Karpas-422 (cell line): ENCODE measurements around the gene SDR42E2. TPM values are rescaled to one million over a fixed set of nuclear protein-coding genes. Genes with fewer than 3 reads are reported as not detected.
"Not testable (repeated sequence)": the region's sequence is repeated elsewhere in the genome, so short reads cannot be mapped to it uniquely, and the experiment has no call there.

ENCODE experiments used
- DNase-seq: peaks from one replicate; pipeline ENCODE4 v3.0.0-alpha.2; 2015
- H2AFZ ChIP-seq: fragments of 200-600 bp; sonication (generic); 2 replicates; pipeline ENCODE4 v1.6.1; 2014; ENCODE audit warnings: antibody characterized with exemption, low read length, mixed read lengths
- H3K27ac ChIP-seq: fragments of 200-600 bp; sonication (generic); 2 replicates; pipeline ENCODE4 v1.5.1; 2014; ENCODE audit warnings: mild to moderate bottlenecking, low read length, moderate library complexity
- H3K27me3 ChIP-seq: fragments of 200-600 bp; sonication (generic); 2 replicates; pipeline ENCODE4 v1.6.1; 2014; ENCODE audit warnings: low read length, mixed read lengths
- H3K36me3 ChIP-seq: fragments of 200-600 bp; sonication (generic); 2 replicates; pipeline ENCODE4 v1.6.1; 2014; ENCODE audit warnings: low read length, mixed read lengths; ENCODE audit not compliant: insufficient read depth
- H3K4me1 ChIP-seq: fragments of 200-600 bp; sonication (generic); 2 replicates; pipeline ENCODE4 v1.6.1; 2014; ENCODE audit warnings: mild to moderate bottlenecking, low read length, mixed read lengths
- H3K4me2 ChIP-seq: fragments of 200-600 bp; sonication (generic); 2 replicates; pipeline ENCODE4 v1.6.1; 2014; ENCODE audit warnings: low read length, low read depth, mild to moderate bottlenecking; ENCODE audit not compliant: poor library complexity, severe bottlenecking
- H3K4me3 ChIP-seq: fragments of 200-600 bp; sonication (generic); 2 replicates; pipeline ENCODE4 v1.5.1; 2014; ENCODE audit warnings: mild to moderate bottlenecking, antibody characterized with exemption, low read length, mixed read lengths
- H3K79me2 ChIP-seq: fragments of 200-600 bp; sonication (generic); 2 replicates; pipeline ENCODE4 v1.6.1; 2014; ENCODE audit warnings: mild to moderate bottlenecking, low read length, mixed read lengths
- H3K9ac ChIP-seq: fragments of 200-600 bp; sonication (generic); 2 replicates; pipeline ENCODE4 v1.6.0; 2014; ENCODE audit warnings: low read length
- H3K9me2 ChIP-seq: fragments of 200-600 bp; sonication (generic), shearing (Covaris generic); replicated peaks from 2 replicates; pipeline ENCODE4 v1.6.0; 2014; ENCODE audit warnings: mild to moderate bottlenecking, low read length, moderate library complexity; ENCODE audit not compliant: insufficient read depth
- H3K9me3 ChIP-seq: fragments of 300-700, 200-600 bp; sonication (generic); 2 replicates; pipeline ENCODE4 v1.6.1; 2014; ENCODE audit warnings: low read length, mixed read lengths
- H4K20me1 ChIP-seq: fragments of 200-600 bp; sonication (generic); 2 replicates; pipeline ENCODE4 v1.6.1; 2014; ENCODE audit warnings: mild to moderate bottlenecking, antibody characterized with exemption, low read length, low read depth; ENCODE audit not compliant: insufficient read depth
- total RNA-seq: library from RNA; depleted of rRNA; stranded (reverse); fragments of >200 nt; shearing (Covaris generic); gene quantifications from 2 replicates; pipeline ENCODE4 v1.2.3, GENCODE V29; 2014; ENCODE audit warnings: low replicate concordance

Gene SDR42E2
- total RNA-seq, 1 experiment from 2014 or later, result not detected

DNA sequence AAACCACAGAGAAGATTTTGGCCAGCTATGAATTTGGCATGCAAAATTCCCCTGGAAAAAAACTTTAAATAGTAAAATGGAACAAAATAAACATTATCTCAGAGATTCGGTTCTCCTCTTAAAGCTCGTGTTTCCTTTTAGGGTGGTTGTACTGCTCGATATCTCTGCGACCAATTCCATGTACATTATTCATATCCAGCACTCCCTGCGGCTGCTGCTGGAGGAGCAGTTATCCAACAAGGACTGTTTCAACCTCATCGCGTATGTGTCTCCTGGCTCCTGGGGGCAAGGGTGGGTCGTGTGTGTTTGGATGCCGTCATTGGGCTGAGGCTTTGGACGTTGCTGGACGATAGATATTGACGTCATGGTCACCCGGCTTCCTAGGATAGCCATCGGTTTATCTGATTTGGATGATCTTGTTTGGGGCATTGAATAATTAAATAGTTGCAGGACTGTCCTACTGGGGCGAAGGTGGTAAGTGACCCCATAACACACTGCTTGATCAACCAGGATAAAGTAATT, 36.2 kb upstream of the SDR42E2 start:
- Histone ChIP-seq H3K9ac (no peak overlapping the region), H4K20me1 (no peaks in the 10 kb centered on the region), H3K4me2 (no peak overlapping the region)

DNA sequence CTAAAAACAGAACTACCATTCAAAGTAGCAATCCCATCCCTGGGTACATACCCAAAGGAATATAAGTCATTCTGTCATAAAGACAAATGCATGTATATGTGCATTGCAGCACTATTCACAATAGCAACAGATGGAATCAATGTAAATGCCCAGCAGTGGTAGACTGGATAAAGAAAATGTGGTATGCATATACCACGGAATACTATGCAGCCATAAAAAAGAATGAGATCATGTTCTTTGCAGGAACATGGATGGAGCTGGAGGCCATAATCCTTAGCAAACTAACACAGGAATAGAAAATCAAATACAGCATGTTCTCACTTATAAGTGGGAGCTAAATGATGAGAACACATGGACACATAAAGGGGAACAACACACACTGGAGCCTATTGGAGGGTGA, 33.8 kb upstream of the SDR42E2 start:
- H3K9me2 ChIP-seq, result not testable (repeated sequence)

More for the DNA sequence above, 36.2 kb upstream of the SDR42E2 start:
- H3K9me3 ChIP-seq, result no peaks in the 10 kb centered on the region
- DNase-seq, result no peak
- H3K79me2 ChIP-seq, result no peaks in the 10 kb centered on the region
- H2AFZ ChIP-seq, result no peak overlapping the region
- H3K4me3 ChIP-seq, result no peak overlapping the region
- peaks cover 8% of the 10 kb centered on the region for H3K4me1 ChIP-seq
- H3K27me3 ChIP-seq, result no peaks in the 10 kb centered on the region
- no peaks in the 10 kb centered on the region for H3K36me3 ChIP-seq
- no peaks in the 10 kb centered on the region for H3K9me2 ChIP-seq
- H3K27ac ChIP-seq, result no peak overlapping the region

DNA sequence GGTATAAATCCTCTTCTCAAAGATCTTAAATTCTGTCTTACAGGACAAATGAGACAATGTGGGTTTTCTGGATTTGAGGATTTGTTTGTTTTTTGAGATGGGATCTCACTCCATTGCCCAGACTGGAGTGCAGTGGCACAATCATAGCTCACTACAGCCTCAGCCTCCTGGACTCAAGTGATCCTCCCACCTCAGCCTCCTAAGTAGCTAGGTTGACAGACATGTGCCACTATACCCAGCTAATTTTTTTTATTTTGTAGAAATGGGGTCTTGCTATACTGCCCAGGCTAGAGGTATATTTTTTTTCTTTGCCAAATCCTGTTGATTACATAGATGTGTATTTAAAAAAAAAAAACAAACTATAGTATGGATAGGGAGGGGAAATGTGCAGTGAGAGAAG, 31.8 kb upstream of the SDR42E2 start:
- no peaks in the 10 kb centered on the region for H3K9me2 ChIP-seq
- H3K79me2 ChIP-seq, result no peaks in the 10 kb centered on the region
- no peaks in the 10 kb centered on the region for H3K27me3 ChIP-seq
- H2AFZ ChIP-seq, result no peak overlapping the region
- no peaks in the 10 kb centered on the region for H4K20me1 ChIP-seq
- H3K9me3 ChIP-seq, result no peaks in the 10 kb centered on the region
- H3K4me3 ChIP-seq, result no peak overlapping the region
- no peak for DNase-seq
- H3K4me1 ChIP-seq, result no peaks in the 10 kb centered on the region
- H3K27ac ChIP-seq, result no peak overlapping the region
- no peaks in the 10 kb centered on the region for H3K36me3 ChIP-seq
- no peak overlapping the region for H3K9ac ChIP-seq
- H3K4me2 ChIP-seq, result no peak overlapping the region

More for the DNA sequence above, 33.8 kb upstream of the SDR42E2 start:
- not testable (repeated sequence) for H2AFZ ChIP-seq, H3K36me3 ChIP-seq, H3K79me2 ChIP-seq, H4K20me1 ChIP-seq, DNase-seq, H3K4me1 ChIP-seq, H3K27ac ChIP-seq, H3K9ac ChIP-seq, H3K27me3 ChIP-seq, H3K4me3 ChIP-seq, H3K9me3 ChIP-seq, H3K4me2 ChIP-seq

DNA sequence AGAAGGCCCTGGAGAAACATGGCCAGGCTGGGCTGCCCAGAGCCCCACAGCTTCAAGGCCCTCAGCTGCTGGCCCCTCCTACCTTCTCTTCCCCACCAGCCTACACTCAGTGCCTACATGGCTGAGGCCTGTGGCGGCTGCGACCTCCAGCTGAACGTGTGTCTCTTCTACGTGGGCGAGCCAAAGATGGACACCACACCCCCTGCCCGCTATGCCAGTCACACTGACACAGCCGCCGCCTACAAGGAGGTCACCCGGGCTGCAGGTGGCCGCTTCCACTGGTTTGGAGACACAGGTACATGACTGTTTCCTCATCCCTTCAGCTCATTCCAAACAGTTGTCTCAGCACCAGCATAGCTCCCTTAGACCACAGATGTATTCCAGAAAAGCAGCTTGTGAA, 29.5 kb upstream of the SDR42E2 start:
- H3K9ac ChIP-seq, result no peak overlapping the region
- H3K4me3 ChIP-seq, result no peak overlapping the region
- H3K4me1 ChIP-seq, result no peaks in the 10 kb centered on the region
- no peaks in the 10 kb centered on the region for H3K9me3 ChIP-seq
- H2AFZ ChIP-seq, result no peak overlapping the region
- H4K20me1 ChIP-seq, result no peaks in the 10 kb centered on the region
- H3K36me3 ChIP-seq, result no peaks in the 10 kb centered on the region
- no peak overlapping the region for H3K27ac ChIP-seq
- no peaks in the 10 kb centered on the region for H3K9me2 ChIP-seq
- no peaks in the 10 kb centered on the region for H3K27me3 ChIP-seq
- no peak overlapping the region for H3K4me2 ChIP-seq
- H3K79me2 ChIP-seq, result no peaks in the 10 kb centered on the region
- DNase-seq, result no peak

DNA sequence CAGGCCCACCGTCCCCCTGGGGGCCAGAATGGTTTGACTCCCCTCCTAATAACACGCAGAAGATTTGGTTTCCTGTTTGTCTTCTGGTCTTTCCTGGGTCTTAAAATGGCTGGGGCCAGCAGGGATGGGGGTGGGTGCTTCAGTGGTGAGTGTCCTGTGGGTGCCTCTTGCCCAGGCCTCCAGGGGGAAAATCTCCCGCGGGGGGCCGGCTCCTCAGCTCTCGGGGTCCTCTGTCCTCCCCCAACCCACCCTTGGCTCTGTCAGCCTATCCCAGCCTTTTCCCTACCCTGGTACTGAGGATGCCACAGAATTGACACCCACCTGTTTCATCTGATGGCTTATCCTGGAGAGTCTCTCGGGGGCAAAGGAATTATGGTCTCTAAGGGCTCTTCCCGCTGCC, 23.8 kb upstream of the SDR42E2 start:
- no peaks in the 10 kb centered on the region for H3K36me3 ChIP-seq
- H4K20me1 ChIP-seq, result no peaks in the 10 kb centered on the region
- no peak overlapping the region for H3K4me3 ChIP-seq
- no peak for DNase-seq
- no peaks in the 10 kb centered on the region for H3K9me3 ChIP-seq
- H3K27me3 ChIP-seq, result no peaks in the 10 kb centered on the region
- no peaks in the 10 kb centered on the region for H3K79me2 ChIP-seq
- H3K4me1 ChIP-seq, result peaks cover 4% of the 10 kb centered on the region; the same call in 1 of the 2 replicates
- no peak overlapping the region for H3K9ac ChIP-seq
- no peak overlapping the region for H3K4me2 ChIP-seq
- no peak overlapping the region for H3K27ac ChIP-seq
- H3K9me2 ChIP-seq, result no peaks in the 10 kb centered on the region
- H2AFZ ChIP-seq, result no peak overlapping the region

DNA sequence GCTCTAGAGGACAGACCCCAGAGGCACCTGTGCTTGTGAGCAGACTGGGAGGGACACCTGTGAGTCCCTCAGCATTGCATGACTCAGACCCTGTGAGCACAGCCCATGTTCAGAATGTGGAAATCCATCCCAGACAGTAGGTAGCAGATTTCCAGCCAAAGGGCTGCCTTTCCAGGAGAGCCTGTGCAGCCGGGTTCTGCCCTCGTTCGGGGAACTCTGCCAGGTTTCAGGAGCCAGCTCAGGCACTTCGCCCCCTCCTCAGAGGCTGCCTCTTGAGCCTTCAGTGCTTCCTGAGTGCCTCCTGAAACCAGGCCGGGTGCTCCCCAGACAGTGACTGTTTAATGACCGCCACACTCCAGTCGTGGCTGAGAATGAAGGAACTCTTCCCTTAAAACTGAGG, 23.3 kb upstream of the SDR42E2 start:
- no peak overlapping the region for H3K27ac ChIP-seq
- H4K20me1 ChIP-seq, result no peaks in the 10 kb centered on the region
- no peaks in the 10 kb centered on the region for H3K79me2 ChIP-seq
- H3K9me3 ChIP-seq, result no peaks in the 10 kb centered on the region
- no peaks in the 10 kb centered on the region for H3K27me3 ChIP-seq
- DNase-seq, result no peak
- H2AFZ ChIP-seq, result no peak overlapping the region
- no peaks in the 10 kb centered on the region for H3K36me3 ChIP-seq
- no peaks in the 10 kb centered on the region for H3K9me2 ChIP-seq
- peaks cover 4% of the 10 kb centered on the region; the same call in 1 of the 2 replicates for H3K4me1 ChIP-seq
- no peak overlapping the region for H3K4me2 ChIP-seq
- H3K4me3 ChIP-seq, result no peak overlapping the region
- no peak overlapping the region for H3K9ac ChIP-seq

DNA sequence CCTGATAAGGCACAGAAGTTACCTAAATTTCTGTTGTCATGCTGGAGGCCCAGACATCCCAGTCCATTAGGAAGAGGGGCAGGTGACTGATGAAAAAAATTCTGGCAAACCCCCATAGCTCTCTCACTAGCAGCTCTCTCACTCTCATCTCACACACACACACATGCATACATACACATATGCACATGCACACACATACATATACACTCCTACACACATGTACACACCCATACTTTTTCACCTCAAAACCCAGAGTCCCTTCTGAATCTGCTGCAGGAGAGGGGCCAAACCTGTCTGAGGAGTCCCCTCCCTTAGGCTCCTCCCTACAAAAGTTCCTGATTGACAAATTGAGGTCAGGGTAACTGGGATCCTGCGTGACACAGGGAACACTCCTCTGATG, 22.6 kb upstream of the SDR42E2 start:
- Histone ChIP-seq H3K27me3 (no peaks in the 10 kb centered on the region), H3K4me1 (peaks cover 4% of the 10 kb centered on the region; the same call in 1 of the 2 replicates), H3K79me2 (no peaks in the 10 kb centered on the region), H3K9me2 (no peaks in the 10 kb centered on the region), H2AFZ (no peak overlapping the region), H3K9me3 (no peaks in the 10 kb centered on the region), H4K20me1 (no peaks in the 10 kb centered on the region), H3K36me3 (no peaks in the 10 kb centered on the region), H3K27ac (no peak overlapping the region), H3K9ac (no peak overlapping the region), H3K4me2 (no peak overlapping the region), H3K4me3 (no peak overlapping the region)
- DNase-seq, result no peak

DNA sequence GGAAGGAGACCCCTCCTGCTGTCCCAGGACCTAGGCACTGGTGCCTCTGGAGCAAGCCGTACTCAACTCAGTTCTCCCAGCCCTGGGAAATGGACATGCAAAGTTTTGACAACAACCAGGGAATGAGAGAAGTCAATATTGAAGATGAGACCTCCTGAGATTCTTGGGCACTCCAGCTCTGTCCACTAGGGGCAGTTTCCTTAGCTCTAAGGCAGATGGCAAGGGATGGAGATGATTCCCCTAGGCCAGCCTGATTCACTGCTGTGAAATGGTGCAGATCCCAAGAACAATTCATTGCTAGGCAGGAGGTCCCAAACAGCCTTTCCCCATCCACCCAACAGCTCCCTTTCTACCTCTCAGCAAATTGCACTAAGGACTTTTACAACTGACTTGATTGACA, 20.5 kb upstream of the SDR42E2 start:
- H3K4me3 ChIP-seq, result no peak overlapping the region
- no peaks in the 10 kb centered on the region for H3K79me2 ChIP-seq
- H3K36me3 ChIP-seq, result no peaks in the 10 kb centered on the region
- no peaks in the 10 kb centered on the region for H3K27me3 ChIP-seq
- H3K27ac ChIP-seq, result no peak overlapping the region
- no peak overlapping the region for H3K9ac ChIP-seq
- H2AFZ ChIP-seq, result no peak overlapping the region
- H3K9me3 ChIP-seq, result no peaks in the 10 kb centered on the region
- peaks cover 4% of the 10 kb centered on the region; the same call in 1 of the 2 replicates for H3K4me1 ChIP-seq
- H3K9me2 ChIP-seq, result no peaks in the 10 kb centered on the region
- H4K20me1 ChIP-seq, result no peaks in the 10 kb centered on the region
- no peak overlapping the region for H3K4me2 ChIP-seq
- peak; percentile 65 for DNase-seq

DNA sequence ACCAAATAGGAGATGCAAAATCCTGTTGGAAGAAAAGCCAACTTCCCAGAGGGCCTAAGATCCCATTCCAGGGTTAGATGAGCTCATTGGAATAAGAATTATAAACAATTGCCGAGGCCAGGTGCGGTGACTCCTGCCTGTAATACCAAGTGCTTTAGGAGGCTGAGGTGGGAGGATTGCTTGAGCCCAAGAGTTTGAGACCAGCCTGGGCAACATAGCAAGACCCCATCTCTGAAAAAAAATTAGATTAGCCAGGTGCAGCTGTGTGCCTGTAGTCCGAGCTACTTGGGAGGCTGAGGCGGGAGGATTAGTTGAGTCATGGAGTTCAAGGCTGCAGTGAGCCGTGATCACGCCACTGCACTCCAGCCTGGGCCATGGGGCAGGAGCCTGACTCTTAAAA, 17.8 kb upstream of the SDR42E2 start:
- Histone ChIP-seq H3K9me2 (no peaks in the 10 kb centered on the region), H3K36me3 (no peaks in the 10 kb centered on the region), H3K9me3 (no peaks in the 10 kb centered on the region), H3K9ac (no peak overlapping the region), H3K4me3 (no peak overlapping the region), H4K20me1 (no peaks in the 10 kb centered on the region), H3K27me3 (no peaks in the 10 kb centered on the region), H3K4me2 (no peak overlapping the region), H3K27ac (no peak overlapping the region), H3K79me2 (no peaks in the 10 kb centered on the region), H2AFZ (no peak overlapping the region), H3K4me1 (peaks cover 4% of the 10 kb centered on the region; the same call in 1 of the 2 replicates)
- no peak for DNase-seq
